GM11168 (cell line): Measurements from ENCODE around the gene CRYBA2.

ENCODE experiments used
- in situ Hi-C: fragments of 300-500 bp; cut with MboI; formaldehyde crosslinking; loops from one replicate; pipeline ENCODE4 v1.12.0; 2022; ENCODE audit warnings: low sequenced_read_pairs; ENCODE audit not compliant: unreplicated experiment

The CRYBA2 gene

GRCh38 chr2:219024059-219024458, 30.8 kb upstream of the CRYBA2 start:
- in situ Hi-C loops = no loop called here

- in situ Hi-C loops = no loop called here
Measured at GRCh38 chr2:219023045-219023605, 29.9 kb upstream of the CRYBA2 start.

- in situ Hi-C loops = no loop called here
Measured at GRCh38 chr2:219022616-219023015, 29.4 kb upstream of the CRYBA2 start.

- in situ Hi-C loops = no loop called here
Measured at GRCh38 chr2:219022041-219022440, 28.8 kb upstream of the CRYBA2 start.

GRCh38 chr2:219021591-219021990, 28.4 kb upstream of the CRYBA2 start:
- in situ Hi-C loops = no loop called here

- in situ Hi-C loops = no loop called here
Measured at GRCh38 chr2:219020604-219021365, 27.6 kb upstream of the CRYBA2 start.

GRCh38 chr2:219019436-219019835, 26.2 kb upstream of the CRYBA2 start:
- in situ Hi-C loops = no loop called here

GRCh38 chr2:219018726-219019125, 25.5 kb upstream of the CRYBA2 start:
- in situ Hi-C loops = no loop called here

GRCh38 chr2:219018286-219018685, 25.1 kb upstream of the CRYBA2 start:
- in situ Hi-C loops = no loop called here

GRCh38 chr2:219017201-219017931, 24.1 kb upstream of the CRYBA2 start:
- in situ Hi-C loops = no loop called here

- in situ Hi-C loops = no loop called here
Measured at GRCh38 chr2:219016721-219017120, 23.5 kb upstream of the CRYBA2 start.

GRCh38 chr2:219010873-219011272, 17.7 kb upstream of the CRYBA2 start:
- in situ Hi-C loops = no loop called here

- in situ Hi-C loops = no loop called here
Measured at GRCh38 chr2:219010162-219010756, 17.0 kb upstream of the CRYBA2 start.

GRCh38 chr2:219009294-219009693, 16.1 kb upstream of the CRYBA2 start:
- in situ Hi-C loops = no loop called here

GRCh38 chr2:219003979-219004378, 10.8 kb upstream of the CRYBA2 start:
- in situ Hi-C loops = no loop called here

- in situ Hi-C loops = no loop called here
Measured at GRCh38 chr2:219003267-219003634, 10.0 kb upstream of the CRYBA2 start.

- in situ Hi-C loops = no loop called here
Measured at GRCh38 chr2:219002395-219003266, 9.4 kb upstream of the CRYBA2 start.

- in situ Hi-C loops = no loop called here
Measured at GRCh38 chr2:219001577-219002394, 8.6 kb upstream of the CRYBA2 start.

- in situ Hi-C loops = no loop called here
Measured at GRCh38 chr2:219001100-219001576, 7.9 kb upstream of the CRYBA2 start.
